T-helper 1 cell treated with Interleukin-12 subunit alpha and Interleukin-12 subunit beta and Interleukin-4 antibody, amounts not matched to agents 30 ng/mL and 1 ng/mL, for 36 hours (primary cell): ENCODE data around the gene SOX6. TPM values are rescaled to one million over a fixed set of nuclear protein-coding genes. Genes with fewer than 3 reads are reported as not detected.
"Not testable (repeated sequence)": the region's sequence is repeated elsewhere in the genome, so short reads cannot be mapped to it uniquely, and the experiment has no call there.

Experiments
- intact Hi-C: fragments of 100-400 bp; cut with micrococcal nuclease; formaldehyde crosslinking; loops from one replicate; pipeline ENCODE4 v1.15.1; 2024
- total RNA-seq: library from RNA; stranded (reverse); gene quantifications from 2 replicates; pipeline ENCODE4 v1.2.3, GENCODE V29; 2022

The SOX6 gene
- total RNA-seq, 1 donor from 2014 or later: 0.17 TPM

DNA sequence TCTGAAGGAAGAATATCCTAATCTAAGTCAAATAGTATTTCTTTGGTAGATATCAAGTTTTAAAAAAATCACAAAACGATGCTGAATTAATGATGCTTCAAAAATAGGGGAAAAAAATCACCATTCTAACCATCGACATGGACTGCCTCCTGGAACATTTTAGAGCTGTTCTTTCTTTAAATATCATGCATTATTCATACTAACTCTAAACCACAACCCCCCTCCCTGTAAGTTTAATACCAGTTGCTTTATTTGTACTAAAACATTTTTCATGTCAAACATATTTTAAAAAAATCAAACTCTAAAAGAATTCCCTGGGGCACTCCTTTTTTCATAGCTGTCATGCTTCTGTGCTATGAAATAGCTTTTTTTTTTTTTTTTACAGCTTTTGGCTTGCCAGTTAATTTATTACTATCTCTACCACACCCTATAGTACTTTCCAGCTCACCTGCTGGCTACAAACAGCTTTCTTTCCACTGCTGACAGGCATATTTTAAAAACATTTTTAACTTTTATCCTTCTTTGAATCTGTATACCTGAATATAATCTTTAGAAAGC, 256.9 kb downstream of the SOX6 start:
- intact Hi-C loops: no loop called here

- intact Hi-C loops: no loop called here
Measured at GRCh38 chr11:16098526-16099205, 257.7 kb downstream of the SOX6 start.

- intact Hi-C loops: no loop called here
Measured at GRCh38 chr11:16097543-16097942, 258.8 kb downstream of the SOX6 start.

GRCh38 chr11:16096336-16096735, 260.0 kb downstream of the SOX6 start:
- intact Hi-C loops: no loop called here

- intact Hi-C loops: no loop called here
Measured at GRCh38 chr11:16095756-16096155, 260.6 kb downstream of the SOX6 start.

GRCh38 chr11:16093889-16094653, 262.3 kb downstream of the SOX6 start:
- intact Hi-C loops: no loop called here

DNA sequence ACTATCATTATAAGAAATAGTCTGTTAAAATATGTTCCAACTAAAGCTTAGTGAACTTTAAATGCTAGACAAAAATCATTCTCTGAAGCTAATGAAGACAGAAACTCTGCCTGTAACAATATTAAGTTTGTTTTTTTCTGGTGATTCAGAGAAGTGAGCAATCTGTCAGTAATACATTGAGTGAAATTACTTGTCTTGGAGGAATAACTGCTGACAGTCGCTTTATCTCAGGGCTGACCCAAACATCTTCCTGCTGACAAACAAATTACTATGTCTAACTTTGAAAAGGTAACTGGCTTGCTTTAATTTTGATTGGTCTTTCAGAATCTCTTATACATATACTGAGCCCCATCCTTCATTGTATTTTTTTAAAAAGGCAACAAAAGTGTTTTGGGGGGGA, 264.5 kb downstream of the SOX6 start:
- intact Hi-C loops: no loop called here

- intact Hi-C loops: no loop called here
Measured at GRCh38 chr11:16089481-16089880, 266.9 kb downstream of the SOX6 start.

DNA sequence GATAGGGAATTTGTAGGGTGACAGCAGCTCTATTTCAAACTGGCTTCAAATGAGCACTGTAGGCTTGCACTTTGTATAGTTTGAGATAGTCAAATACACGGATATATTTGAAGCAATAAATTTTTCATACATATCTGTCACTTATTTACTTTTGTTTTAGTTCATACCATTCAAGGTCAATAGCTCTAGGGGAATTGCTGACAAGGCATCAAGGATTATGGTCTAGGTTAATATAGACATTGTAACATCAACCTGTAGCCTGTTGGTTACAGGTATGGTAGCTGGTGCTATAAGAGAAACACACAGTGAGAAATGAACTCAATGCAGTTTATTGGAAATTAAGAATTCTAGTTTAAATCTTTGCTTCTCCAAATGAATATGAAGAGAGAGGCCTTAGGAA, 267.6 kb downstream of the SOX6 start:
- intact Hi-C loops: no loop called here

GRCh38 chr11:16087886-16088285, 268.5 kb downstream of the SOX6 start:
- intact Hi-C loops: no loop called here

GRCh38 chr11:16086229-16086819, 270.0 kb downstream of the SOX6 start:
- intact Hi-C loops: no loop called here

- intact Hi-C loops: no loop called here
Measured at GRCh38 chr11:16082095-16083055, 274.0 kb downstream of the SOX6 start.

DNA sequence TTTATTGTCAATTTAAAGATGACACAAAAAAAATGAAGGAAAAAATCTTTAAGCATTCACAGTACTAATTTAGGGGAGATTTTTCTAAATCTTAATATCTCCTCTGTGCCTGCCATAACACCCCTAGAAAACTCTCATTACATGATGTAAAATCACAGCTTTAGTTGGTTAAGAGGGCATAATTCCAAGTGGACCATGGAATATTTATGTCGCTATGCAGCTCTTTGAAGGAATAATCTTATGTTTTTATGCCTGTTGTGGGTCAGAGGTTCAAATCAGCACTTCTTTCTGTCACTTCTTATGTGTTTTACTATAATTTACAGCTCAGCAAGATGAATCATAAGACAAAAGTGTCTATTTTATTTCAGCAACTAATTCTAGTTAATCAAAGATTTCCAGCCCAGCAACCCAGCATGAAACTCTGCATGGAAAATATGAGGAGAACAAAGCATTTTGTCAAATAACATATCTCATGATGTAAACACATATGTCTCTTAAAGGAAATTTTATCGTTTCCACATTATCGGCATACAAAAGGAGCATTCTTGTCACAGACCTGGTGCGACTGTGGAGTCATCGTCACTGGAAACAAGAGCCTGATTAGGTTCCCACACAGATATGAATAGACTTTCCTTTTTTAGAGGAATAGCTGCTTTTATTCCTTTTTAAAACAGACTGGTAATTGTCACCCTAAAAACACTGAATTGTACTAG, 274.8 kb downstream of the SOX6 start:
- intact Hi-C loops: no loop called here

GRCh38 chr11:16080688-16081381, 275.5 kb downstream of the SOX6 start:
- intact Hi-C loops: no loop called here

- intact Hi-C loops: no loop called here
Measured at GRCh38 chr11:16078936-16079335, 277.4 kb downstream of the SOX6 start.

DNA sequence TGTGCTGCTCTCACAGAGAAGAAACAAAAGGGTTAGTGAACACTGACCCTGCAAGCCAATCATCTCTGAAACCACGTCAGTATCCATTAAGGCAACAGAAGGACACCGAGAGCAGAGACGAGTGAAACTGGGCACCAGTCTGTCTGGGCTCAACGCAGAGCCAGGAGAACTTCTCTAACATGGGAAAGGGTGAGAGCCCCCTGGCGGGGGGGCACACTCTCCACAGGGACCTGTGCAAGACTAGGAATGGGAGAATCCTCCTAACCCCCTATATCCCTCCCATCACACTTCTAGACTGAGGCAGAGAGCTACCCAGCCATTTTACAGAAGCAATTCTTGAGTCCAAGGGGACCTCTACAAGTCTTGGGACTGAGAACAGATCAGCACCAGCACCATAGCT, 285.8 kb downstream of the SOX6 start:
- intact Hi-C loops: no loop called here

- intact Hi-C loops: not testable (repeated sequence)
Measured at GRCh38 chr11:16067268-16067667, 289.1 kb downstream of the SOX6 start.

GRCh38 chr11:16059332-16059731, 297.0 kb downstream of the SOX6 start:
- intact Hi-C loops: no loop called here

GRCh38 chr11:16058671-16059070, 297.7 kb downstream of the SOX6 start:
- intact Hi-C loops: no loop called here

DNA sequence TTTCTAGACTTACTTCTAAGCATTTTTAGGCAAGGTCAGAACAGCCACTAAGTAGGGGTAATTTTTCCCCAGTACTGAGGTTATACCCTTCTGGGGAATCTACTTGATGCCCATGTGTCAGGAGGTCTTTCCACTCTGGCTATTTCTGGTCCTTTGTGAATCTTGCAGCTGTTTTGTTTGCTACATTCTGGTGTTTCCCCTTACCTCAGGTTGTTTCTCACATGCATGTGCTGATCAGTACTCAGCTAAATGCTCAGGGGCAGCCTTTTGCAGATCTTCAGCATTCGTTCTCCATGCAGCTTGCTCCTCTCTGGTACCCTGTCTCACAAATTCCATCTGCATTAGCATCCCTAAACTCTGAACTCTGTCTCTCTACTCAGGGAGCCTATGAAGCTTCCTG, 303.6 kb downstream of the SOX6 start:
- intact Hi-C loops: no loop called here
